Peyer's patch (tissue), 4 donors: ENCODE results near the gene MGLL. TPM values are rescaled to one million over a fixed set of nuclear protein-coding genes. Genes with fewer than 3 reads are reported as not detected.

ENCODE experiments used
- DNase-seq, 3 donors: peaks; one replicate each; pipeline ENCODE4 v3.0.0-alpha.2; 2017 to 2019
- H3K27ac ChIP-seq, 4 donors: fragments of 200-600 bp; sonication (generic); one replicate each; pipeline ENCODE4 v1.5.1; 2016 to 2019
- H3K27me3 ChIP-seq, 2 donors: fragments of 200-600 bp; sonication (generic); one replicate each; pipeline ENCODE4 v1.5.1; 2019
- H3K36me3 ChIP-seq, 3 donors: fragments of 200-600 bp; sonication (generic); one replicate each; pipeline ENCODE4 v1.5.1; 2016 to 2019
- H3K4me1 ChIP-seq, 4 donors: fragments of 200-600 bp; sonication (generic); one replicate each; pipeline ENCODE4 v1.5.1; 2016 to 2019
- H3K4me3 ChIP-seq, 4 donors: fragments of 200-600 bp; sonication (generic); 1 replicate in 3 of 4; 2 replicates in 1 of 4; pipeline ENCODE4 v1.5.1; 2016 to 2019; ENCODE audit warnings: mild to moderate bottlenecking in 1 of 4
- H3K9me3 ChIP-seq, 4 donors: fragments of 200-600 bp; sonication (generic); one replicate each; pipeline ENCODE4 v1.5.1; 2016 to 2019; ENCODE audit warnings: mild to moderate bottlenecking in 1 of 4
- POLR2A ChIP-seq, 2 donors: fragments of 450-650 bp; IDR thresholded peaks; one replicate each; pipeline ENCODE4 v1.5.1; 2017; ENCODE audit warnings: antibody characterized with exemption in 2 of 2, mild to moderate bottlenecking in 2 of 2, moderate library complexity in 2 of 2
- total RNA-seq, 4 donors: library from RNA; depleted of rRNA; stranded (reverse); fragments of >200 nt; gene quantifications; one replicate each; pipeline ENCODE4 v1.1.0, GENCODE V29; 2016
- TF ChIP-seq, protein P1 (sequence below), 6 experiments: fragments of 450-650 bp in 4 of 6; fragments of 200-600 bp in 2 of 6; sonication (generic) in 1 of 6; IDR thresholded peaks; one replicate each; pipeline ENCODE4 v1.5.1; 2017 to 2019; ENCODE audit warnings: antibody characterized with exemption in 6 of 6, mild to moderate bottlenecking in 3 of 6, moderate library complexity in 1 of 6

Gene MGLL
- total RNA-seq, 4 donors from 2014 or later = 56.1 to 180 (median 143) TPM

DNA sequence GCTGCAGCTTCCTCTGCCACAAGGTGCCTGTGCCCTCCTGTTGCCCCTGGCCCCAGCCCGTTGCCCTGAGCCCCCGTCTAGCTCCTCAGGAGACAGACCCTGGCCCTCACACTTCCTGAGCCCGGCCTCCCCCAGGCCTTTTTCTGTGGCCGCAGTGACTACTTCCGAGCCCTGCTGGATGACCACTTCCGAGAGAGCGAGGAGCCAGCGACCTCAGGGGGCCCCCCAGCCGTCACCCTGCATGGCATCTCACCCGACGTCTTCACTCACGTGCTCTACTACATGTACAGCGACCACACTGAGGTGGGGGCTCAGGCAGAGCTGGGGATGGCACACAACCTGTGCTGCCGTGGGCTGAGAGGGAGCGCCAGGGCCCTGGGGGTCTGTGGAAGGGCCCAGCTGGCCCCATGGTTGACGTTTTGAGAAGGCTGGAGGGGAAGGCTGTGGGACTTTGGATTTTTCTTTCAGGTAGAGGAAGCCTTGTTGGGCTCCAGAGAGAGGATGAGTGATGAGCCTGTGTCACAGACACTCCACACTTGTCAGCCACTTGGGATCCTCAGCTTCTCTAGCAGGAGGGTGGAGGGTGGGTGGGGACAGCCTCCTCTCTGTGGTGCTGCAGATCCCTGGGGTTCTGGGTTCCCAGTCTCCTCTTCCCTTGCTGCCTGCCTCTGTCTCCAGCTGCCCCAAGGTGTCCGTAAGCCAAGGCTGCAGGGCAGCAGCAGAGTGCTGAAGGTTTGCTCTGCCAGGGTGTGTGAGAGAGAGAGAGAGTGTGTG lies 144.6 kb downstream of the MGLL start:
- peak in 2 of 3 donors; percentile 25 to 36 for DNase-seq

DNA sequence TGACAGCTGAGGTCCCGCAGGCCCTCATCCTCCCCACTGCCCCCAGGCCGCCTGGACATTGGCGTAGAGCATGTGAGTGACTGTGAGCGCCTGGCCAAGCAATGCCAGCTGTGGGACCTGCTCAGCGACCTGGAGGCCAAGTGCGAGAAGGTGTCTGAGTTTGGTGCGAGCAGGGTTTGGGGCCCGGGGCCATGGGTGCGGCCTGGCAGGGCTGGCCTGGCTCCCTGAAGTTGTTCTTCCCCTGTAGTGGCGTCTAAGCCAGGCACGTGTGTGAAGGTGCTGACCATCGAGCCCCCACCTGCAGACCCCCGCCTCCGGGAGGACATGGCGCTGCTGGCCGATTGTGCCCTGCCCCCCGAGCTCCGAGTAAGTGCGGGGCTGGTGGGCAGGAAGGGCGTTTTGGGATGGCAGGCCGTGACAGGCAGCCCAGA lies 145.4 kb downstream of the MGLL start:
- no peak overlapping the region for H3K4me3 ChIP-seq
- H3K4me1 ChIP-seq = peaks cover 0 to 13% (median 5%) of the 10 kb centered on the region in 4 donors
- no peaks in the 10 kb centered on the region for H3K27me3 ChIP-seq
- H3K27ac ChIP-seq = no peak overlapping the region
- TF ChIP-seq POLR2A (IDR thresholded peaks at IDR 0.05) = no peak
- TF ChIP-seq, protein P1, sequence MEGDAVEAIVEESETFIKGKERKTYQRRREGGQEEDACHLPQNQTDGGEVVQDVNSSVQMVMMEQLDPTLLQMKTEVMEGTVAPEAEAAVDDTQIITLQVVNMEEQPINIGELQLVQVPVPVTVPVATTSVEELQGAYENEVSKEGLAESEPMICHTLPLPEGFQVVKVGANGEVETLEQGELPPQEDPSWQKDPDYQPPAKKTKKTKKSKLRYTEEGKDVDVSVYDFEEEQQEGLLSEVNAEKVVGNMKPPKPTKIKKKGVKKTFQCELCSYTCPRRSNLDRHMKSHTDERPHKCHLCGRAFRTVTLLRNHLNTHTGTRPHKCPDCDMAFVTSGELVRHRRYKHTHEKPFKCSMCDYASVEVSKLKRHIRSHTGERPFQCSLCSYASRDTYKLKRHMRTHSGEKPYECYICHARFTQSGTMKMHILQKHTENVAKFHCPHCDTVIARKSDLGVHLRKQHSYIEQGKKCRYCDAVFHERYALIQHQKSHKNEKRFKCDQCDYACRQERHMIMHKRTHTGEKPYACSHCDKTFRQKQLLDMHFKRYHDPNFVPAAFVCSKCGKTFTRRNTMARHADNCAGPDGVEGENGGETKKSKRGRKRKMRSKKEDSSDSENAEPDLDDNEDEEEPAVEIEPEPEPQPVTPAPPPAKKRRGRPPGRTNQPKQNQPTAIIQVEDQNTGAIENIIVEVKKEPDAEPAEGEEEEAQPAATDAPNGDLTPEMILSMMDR (IDR thresholded peaks at IDR 0.05) = no peak
- DNase-seq = peak in 2 of 3 donors; percentile 37 to 41
- H3K36me3 ChIP-seq = peaks cover 0 to 21% (median 0%) of the 10 kb centered on the region in 3 donors
- H3K9me3 ChIP-seq = no peaks in the 10 kb centered on the region

More for the DNA sequence above, 144.6 kb downstream of the MGLL start:
- TF ChIP-seq POLR2A (IDR thresholded peaks at IDR 0.05) = no peak
- TF ChIP-seq, protein P1 (IDR thresholded peaks at IDR 0.05) = no peak
- Histone ChIP-seq H3K27me3 (no peaks in the 10 kb centered on the region), H3K4me3 (no peak overlapping the region), H3K9me3 (no peaks in the 10 kb centered on the region), H3K27ac (no peak overlapping the region), H3K4me1 (peaks cover 0 to 13% (median 4%) of the 10 kb centered on the region in 4 donors), H3K36me3 (peaks cover 0 to 21% (median 0%) of the 10 kb centered on the region in 3 donors)

DNA sequence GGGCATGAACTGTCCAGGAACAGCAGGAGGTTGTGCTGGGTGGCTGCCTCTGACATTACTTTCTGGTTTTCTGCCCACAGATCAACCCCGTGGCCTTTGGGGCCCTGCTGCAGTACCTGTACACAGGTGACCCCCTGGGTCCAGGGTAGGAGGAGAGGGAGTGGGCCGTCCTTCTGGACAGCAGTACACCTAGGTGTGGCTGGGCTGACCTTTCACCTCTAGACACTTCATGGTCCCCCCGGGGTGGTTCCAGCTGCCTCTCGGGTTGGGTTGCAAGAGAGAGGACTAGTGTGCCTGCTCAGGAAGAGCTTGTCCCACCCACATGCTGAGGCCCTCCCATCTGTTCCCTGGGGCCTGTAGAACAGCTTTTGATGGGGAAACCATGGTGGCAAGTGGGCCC lies 145.9 kb downstream of the MGLL start:
- Histone ChIP-seq H3K27ac (no peak overlapping the region), H3K4me1 (peaks cover 0 to 18% (median 7%) of the 10 kb centered on the region in 4 donors), H3K36me3 (peaks cover 0 to 21% (median 0%) of the 10 kb centered on the region in 3 donors), H3K4me3 (no peak overlapping the region), H3K27me3 (no peaks in the 10 kb centered on the region), H3K9me3 (no peaks in the 10 kb centered on the region)
- no peak for TF ChIP-seq POLR2A (IDR thresholded peaks at IDR 0.05)
- TF ChIP-seq, protein P1 (IDR thresholded peaks at IDR 0.05) = no peak
- peak in 2 of 3 donors; percentile 10 to 45 for DNase-seq

DNA sequence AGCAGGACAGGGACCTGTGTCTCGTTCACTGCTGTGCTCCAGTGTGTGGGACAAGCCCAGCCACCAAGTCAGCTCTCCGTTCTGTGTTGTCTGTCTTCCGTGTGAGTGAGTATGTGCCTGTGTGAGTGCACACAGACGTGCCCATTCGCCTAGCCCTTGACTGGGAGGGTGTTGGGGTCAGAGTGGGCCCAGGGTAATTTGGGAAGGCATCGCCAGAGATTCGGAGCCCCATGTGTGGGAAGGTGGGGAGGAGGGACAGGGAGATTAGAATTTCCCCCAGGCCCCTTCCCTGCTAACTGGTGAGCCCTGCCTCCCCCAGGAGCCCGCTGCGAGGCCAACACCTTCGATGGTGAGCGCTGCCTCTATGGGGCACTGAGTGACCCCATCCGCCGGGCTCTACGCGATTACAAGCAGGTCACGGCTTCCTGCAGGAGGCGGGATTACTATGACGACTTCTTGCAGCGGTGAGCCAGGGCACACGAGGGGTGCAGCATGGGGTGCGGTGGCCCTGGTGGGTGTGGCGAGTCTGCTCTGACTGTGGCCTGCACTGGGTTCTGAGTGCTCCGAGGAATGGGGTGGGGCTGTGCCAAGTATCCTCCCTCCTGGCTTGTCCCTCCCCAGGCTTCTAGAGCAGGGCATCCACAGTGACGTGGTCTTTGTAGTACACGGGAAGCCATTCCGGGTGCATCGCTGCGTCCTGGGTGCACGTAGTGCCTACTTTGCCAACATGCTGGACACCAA lies 146.5 kb downstream of the MGLL start:
- Histone ChIP-seq H3K4me3 (no peak overlapping the region), H3K27ac (no peak overlapping the region), H3K36me3 (peaks cover 0 to 21% (median 0%) of the 10 kb centered on the region in 3 donors), H3K27me3 (no peaks in the 10 kb centered on the region), H3K9me3 (no peaks in the 10 kb centered on the region), H3K4me1 (peaks cover 0 to 20% (median 7%) of the 10 kb centered on the region in 4 donors)
- TF ChIP-seq, protein P1 (IDR thresholded peaks at IDR 0.05) = no peak
- TF ChIP-seq POLR2A (IDR thresholded peaks at IDR 0.05) = no peak
- DNase-seq = peak in 2 of 3 donors; percentile 34 to 43

DNA sequence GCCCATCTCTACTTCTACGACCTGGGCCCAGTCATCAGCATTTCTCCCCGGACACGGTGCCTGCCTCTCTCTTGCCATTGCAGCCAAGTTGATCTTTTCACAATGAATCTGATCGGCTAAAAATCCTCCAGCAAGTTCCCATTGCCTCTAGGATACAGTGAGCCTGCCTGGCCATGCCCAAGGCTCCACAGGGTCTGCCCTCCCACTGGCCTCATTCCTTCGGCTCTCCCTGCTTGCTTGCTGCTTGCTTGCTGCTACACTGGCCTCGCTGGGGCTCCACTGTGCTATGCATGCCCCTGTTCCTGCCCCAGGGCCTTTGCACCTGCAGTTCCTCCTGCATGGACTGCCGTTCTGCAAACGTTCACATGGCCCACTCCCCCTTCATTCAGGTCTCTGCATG lies 147.5 kb downstream of the MGLL start:
- peak in 2 of 3 donors; percentile 31 to 42 for DNase-seq
- peaks cover 0 to 20% (median 7%) of the 10 kb centered on the region in 4 donors for H3K4me1 ChIP-seq
- H3K9me3 ChIP-seq = no peaks in the 10 kb centered on the region
- H3K4me3 ChIP-seq = no peak overlapping the region
- H3K27ac ChIP-seq = no peak overlapping the region
- TF ChIP-seq, protein P1 (IDR thresholded peaks at IDR 0.05) = no peak
- no peak for TF ChIP-seq POLR2A (IDR thresholded peaks at IDR 0.05)
- H3K36me3 ChIP-seq = peaks cover 0 to 21% (median 0%) of the 10 kb centered on the region in 3 donors
- H3K27me3 ChIP-seq = no peaks in the 10 kb centered on the region
